Adipocyte (in vitro differentiated cells): Measurements from ENCODE around the gene NMD3.
"Not testable (repeated sequence)": the region's sequence is repeated elsewhere in the genome, so short reads cannot be mapped to it uniquely, and the experiment has no call there.

ENCODE experiments used
- DNase-seq: peaks from one replicate; pipeline ENCODE4 v3.0.0-alpha.2; 2015; ENCODE audit warnings: low read depth
- H3K27me3 ChIP-seq: replicated peaks from 2 replicates; pipeline ENCODE4 v1.7.0; 2013; ENCODE audit warnings: mild to moderate bottlenecking, low read length, moderate library complexity; ENCODE audit not compliant: control insufficient read depth, insufficient read depth
- H3K36me3 ChIP-seq: 2 replicates; pipeline ENCODE4 v1.7.0; 2013; ENCODE audit warnings: low read length, mild to moderate bottlenecking, moderate library complexity; ENCODE audit not compliant: control insufficient read depth, insufficient read depth, severe bottlenecking
- H3K4me1 ChIP-seq: 2 replicates; pipeline ENCODE4 v1.7.0; 2013; ENCODE audit warnings: mild to moderate bottlenecking, low read length, moderate library complexity; ENCODE audit not compliant: control insufficient read depth, insufficient read depth
- H3K4me3 ChIP-seq: 2 replicates; pipeline ENCODE4 v1.7.0; 2013; ENCODE audit warnings: mild to moderate bottlenecking, low read length, moderate library complexity
- H3K9ac ChIP-seq: 2 replicates; pipeline ENCODE4 v1.7.0; 2013; ENCODE audit warnings: mild to moderate bottlenecking, low read length, moderate library complexity
- H3K9me3 ChIP-seq: 2 replicates; pipeline ENCODE4 v1.7.0; 2013; ENCODE audit warnings: mild to moderate bottlenecking, low read length, moderate library complexity; ENCODE audit not compliant: control insufficient read depth

Gene NMD3

DNA sequence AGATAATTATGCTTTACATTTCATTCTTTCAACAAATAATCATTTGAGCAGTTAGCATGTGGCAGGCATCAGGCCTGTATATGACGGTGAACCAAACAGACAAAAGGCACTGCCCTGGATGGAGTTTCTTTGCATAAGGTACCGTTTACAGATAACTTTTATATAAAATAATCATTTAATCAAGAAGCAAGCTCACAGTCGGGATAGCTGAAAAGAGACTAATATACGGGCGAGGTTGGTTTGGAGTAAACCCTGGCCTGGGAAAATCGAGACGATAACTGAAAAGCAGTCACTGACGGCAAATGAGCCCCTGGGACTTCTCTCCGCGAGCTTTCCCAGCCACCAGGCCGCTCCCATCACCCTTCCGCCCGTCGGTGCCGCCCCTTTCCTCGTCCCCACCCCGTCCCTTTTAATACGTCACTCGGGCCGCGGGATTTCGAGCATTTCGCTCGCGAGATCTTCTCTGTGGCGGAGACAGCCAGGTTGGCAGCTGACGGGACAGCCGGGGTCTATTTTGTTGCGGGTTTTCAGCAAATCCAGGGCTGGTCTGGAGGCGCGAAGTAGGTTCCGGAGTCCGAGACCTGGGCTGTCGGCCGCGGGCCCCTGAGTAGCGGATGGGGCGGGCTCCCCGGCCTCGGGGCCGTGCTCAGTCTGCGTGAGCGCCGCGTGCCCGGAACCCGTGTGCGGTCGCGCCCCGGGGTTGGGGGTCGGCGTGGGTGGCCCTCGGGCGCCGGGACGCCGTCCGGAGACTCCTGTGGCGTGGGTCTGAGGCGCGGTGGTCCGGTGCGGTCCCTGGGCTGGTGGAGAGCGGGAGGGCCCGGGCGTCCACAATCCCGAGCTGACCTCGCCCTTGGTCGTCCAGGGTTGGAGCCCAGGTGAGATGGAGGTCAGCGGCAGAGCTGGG lies at the start of gene NMD3:
Gene NMD3 (plus strand): TSS at position 462 of the 904 bp plus-strand sequence. CDS start 703 bp downstream, outside the sequence.
- H3K36me3 ChIP-seq, result peaks cover 12% of the 10 kb centered on the region
- peak within 1 kb of the TSS; percentile 96 for H3K9ac ChIP-seq
- peak; percentile 99 for DNase-seq
- H3K9me3 ChIP-seq, result no peaks in the 10 kb centered on the region
- H3K27me3 ChIP-seq, result no peaks in the 10 kb centered on the region
- peaks cover 50% of the 10 kb centered on the region for H3K4me1 ChIP-seq
- H3K4me3 ChIP-seq, result peak within 1 kb of the TSS; percentile 93

DNA sequence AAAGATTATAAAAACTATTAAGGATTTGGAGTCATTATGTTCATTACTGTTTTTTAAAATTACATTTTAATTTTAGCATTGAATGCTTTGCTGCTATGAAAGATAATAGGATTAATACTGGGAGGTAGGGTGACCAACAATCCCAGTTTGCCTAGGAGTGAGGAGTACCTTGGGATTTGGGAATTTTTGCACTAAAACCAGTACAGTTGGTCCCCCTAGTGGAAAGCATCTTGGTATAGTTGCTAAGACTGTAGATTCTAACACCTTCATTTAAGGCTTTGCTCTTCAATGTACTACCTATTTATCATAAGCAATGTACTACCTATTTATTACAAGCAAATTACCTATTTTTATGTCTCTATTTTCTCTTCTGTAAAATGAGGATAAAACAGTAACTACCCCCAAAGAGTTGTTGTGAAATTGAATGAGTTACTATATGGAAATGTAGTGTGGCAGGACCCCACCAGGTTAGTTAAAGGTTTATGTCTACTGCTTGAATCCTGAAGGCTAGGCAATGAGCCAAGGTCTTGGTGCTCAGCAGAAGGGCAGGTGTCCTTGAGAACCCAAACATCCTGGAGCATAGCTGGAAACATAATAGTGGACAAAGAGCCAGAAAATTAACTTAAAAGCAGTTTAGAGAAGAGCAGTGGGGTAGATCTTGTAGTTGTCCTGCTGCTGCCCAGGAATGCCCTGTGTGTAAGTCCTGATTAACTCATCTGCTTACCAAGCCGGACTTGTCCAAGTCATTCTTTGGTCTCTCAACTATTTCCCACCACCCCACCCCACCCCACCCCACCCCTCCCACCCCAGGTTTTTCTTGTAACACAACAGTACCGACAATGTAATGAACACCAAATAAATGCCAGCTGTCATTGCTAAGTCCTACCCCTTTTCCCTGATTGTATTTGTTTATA lies 49.2 kb upstream of the NMD3 start:
- peaks cover 5% of the 10 kb centered on the region for H3K9me3 ChIP-seq
- no peak for DNase-seq
- no peak overlapping the region for H3K9ac ChIP-seq
- no peaks in the 10 kb centered on the region for H3K27me3 ChIP-seq
- no peak overlapping the region for H3K4me3 ChIP-seq
- peaks cover 9% of the 10 kb centered on the region for H3K4me1 ChIP-seq
- no peaks in the 10 kb centered on the region for H3K36me3 ChIP-seq

DNA sequence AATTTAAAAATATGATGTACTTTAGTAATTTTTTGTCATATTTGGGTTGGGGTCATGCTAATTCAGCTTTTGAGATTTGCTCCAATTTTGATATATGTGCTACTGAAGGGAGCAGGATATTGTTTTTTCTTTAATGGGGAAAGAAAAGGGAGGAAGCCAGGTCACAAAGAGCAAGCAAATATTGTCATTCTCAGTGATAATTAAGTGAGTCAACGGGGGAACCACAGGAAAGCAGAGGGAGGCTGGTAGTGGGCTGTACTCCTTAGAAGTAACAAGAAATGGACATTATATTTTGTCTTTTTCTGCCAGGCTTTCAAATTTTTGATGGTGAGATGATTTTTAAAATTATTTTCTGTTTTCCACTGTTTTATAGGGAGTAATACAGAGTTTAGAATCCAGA lies 45.6 kb upstream of the NMD3 start:
- Histone ChIP-seq H3K27me3 (no peaks in the 10 kb centered on the region), H3K9me3 (peaks cover 5% of the 10 kb centered on the region), H3K4me1 (peaks cover 8% of the 10 kb centered on the region), H3K9ac (no peak overlapping the region), H3K4me3 (no peak overlapping the region), H3K36me3 (no peaks in the 10 kb centered on the region)
- DNase-seq, result no peak

DNA sequence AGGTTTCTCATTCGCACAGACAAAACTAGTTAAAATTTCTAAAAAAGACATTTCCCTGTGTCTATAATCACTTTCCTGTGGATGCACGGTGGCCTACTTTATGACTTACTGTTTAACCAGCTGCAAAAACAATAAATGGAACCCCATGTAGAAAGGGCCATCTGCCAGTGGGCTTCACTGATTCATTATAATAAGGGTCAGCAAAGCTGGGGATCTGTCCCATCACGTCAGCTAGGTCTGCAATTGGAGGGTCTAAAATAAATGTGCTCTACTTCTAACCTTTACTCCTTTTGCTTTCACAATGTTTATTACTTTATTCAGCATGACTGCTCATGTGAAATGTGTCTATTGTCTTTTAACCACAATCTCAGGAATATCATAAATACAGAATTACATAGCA lies 43.1 kb upstream of the NMD3 start:
- Histone ChIP-seq H3K36me3 (no peaks in the 10 kb centered on the region), H3K9ac (no peak overlapping the region), H3K9me3 (peaks cover 5% of the 10 kb centered on the region), H3K27me3 (no peaks in the 10 kb centered on the region), H3K4me3 (no peak overlapping the region), H3K4me1 (peaks cover 5% of the 10 kb centered on the region)
- peak; percentile 29 for DNase-seq

DNA sequence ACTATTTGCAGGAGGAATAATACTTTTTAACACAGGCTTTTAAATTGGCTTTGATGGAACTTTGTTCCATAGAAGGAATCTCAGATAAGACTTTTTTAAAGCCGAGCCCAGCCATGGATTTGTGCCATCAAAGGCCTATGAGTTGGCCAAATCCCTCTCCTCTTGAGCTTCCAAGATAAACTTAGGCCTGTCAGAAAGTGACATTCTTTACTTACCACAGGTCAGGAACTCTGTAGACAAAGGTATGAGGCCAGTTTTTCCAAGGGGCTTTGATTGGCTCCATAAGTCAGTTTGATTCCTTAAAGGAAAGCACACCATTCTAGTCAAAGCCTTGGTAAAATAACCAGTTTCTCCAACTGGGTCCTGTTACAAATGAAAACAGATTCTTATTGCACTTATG lies 39.7 kb upstream of the NMD3 start:
- H3K36me3 ChIP-seq, H3K4me3 ChIP-seq, H3K4me1 ChIP-seq, H3K27me3 ChIP-seq, H3K9ac ChIP-seq, H3K9me3 ChIP-seq: not testable (repeated sequence)
- peak; percentile 79 for DNase-seq

DNA sequence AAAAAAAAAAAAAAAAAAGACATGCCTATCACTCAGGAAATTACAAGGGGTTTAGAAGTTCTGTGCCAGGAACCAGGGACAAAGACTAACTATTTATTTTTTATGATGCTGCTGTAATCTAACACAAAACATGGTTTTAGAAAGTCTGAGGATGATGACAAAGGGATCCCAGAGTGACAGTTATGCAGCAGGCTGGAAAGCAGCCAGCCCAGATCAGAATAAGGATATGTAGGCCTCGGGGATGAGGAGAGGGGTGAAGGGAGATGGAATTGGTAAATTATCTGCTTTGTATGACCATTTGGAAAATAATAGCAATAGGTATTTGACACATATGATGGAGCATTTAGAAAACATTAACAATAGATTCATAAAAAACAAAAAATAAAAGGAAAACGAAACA lies 34.1 kb upstream of the NMD3 start:
- H3K9ac ChIP-seq, result no peak overlapping the region
- H3K4me3 ChIP-seq, result no peak overlapping the region
- no peaks in the 10 kb centered on the region for H3K4me1 ChIP-seq
- no peaks in the 10 kb centered on the region for H3K36me3 ChIP-seq
- no peak for DNase-seq
- H3K27me3 ChIP-seq, result no peaks in the 10 kb centered on the region
- no peaks in the 10 kb centered on the region for H3K9me3 ChIP-seq

DNA sequence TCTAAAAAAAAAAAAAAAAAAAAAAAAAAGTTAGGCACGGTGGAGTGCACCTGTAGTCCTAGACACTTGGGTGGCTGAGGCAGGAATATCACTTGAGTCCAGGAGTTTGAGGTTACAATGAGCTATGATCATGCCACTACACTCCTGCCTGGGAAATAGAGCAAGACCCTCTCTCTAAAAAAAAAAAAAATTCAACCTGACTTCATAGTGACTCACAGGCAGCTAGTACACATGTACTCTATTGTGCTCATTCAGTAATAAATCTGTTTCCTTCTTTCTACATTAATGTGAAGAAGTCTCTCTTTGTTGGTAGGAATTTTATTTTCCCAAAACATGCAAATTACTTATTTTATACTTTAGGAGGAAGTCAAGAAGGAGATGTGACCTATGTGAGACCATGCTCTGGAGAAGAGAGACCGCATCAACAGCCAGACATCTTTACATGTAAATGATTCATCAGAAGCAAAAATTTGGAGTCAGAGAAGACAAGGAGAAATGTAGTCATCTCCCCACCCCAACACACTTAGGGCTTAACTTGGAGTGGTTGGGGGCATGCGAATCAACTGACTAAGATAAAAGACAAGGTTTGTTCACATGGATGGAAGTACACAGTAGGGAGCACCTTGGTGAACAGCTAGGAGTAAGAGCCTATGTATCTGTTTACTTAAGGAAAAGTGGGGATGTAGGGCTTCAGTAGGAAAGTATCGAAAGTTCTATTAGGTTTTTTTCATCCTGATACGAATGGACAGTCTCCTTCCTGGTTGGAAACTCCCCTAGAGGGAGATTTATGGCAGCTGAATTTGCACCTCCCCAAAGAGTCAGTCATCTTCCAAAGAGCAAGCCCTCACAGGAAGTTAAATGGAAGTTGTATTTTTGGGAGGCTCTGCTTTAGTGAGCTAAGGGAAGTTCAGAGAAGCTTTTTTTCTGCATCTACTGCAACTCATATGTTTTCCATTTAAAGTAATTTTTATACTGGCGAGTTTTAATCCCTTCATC lies 23.0 kb upstream of the NMD3 start:
- Histone ChIP-seq H3K36me3 (no peaks in the 10 kb centered on the region), H3K9ac (no peak overlapping the region), H3K27me3 (no peaks in the 10 kb centered on the region), H3K9me3 (no peaks in the 10 kb centered on the region), H3K4me1 (no peaks in the 10 kb centered on the region), H3K4me3 (no peak overlapping the region)
- no peak for DNase-seq

DNA sequence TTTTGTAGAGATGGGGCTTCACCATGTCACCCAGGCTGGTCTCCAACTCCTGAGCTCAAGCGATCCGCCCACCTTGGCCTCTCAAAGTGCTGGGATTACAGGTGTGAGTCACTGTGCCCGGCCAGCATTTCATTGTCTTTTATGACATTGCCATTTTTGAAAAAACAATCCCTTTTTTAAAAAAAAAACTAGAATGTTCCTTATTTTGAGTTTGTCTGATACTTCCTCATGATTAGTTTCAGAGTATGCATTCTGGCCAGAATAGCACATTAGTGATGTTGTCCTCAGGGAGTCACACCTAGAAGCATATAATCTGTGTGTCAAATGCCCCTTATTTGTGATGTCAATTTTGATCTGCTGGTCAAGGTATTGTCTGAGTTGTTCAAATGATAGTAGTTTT lies 21.2 kb upstream of the NMD3 start:
- no peak overlapping the region for H3K4me3 ChIP-seq
- no peaks in the 10 kb centered on the region for H3K4me1 ChIP-seq
- H3K9ac ChIP-seq, result no peak overlapping the region

DNA sequence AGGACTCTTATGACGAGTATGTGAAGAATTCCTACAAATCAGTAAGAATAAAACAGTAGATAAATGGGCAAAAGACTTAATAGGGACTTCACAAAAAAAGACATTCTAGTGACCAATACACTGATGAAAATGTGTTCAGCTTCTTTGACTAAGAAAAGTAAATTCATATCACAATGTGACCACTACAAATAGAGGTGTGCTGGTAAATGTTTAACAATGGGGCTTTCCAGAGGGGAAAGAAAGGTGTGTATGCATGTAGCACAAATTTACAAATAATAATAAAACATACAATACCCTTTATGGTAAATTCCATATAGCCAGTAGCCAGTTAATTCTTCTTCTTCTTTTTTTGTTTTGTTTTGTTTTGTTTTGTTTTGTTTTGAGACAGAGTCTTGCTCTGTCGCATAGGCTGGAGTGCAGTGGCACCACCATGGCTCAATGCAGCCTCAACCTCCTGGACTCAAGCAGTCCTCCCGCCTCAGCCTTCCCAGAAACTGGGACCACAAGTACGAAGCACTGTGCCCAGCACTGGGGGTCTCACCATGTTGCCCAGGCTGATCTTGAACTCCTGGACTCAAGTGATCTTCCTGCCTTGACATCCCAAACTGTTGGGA lies 17.5 kb upstream of the NMD3 start:
- H3K36me3 ChIP-seq, result no peaks in the 10 kb centered on the region
- no peak for DNase-seq
- no peaks in the 10 kb centered on the region for H3K4me1 ChIP-seq
- no peaks in the 10 kb centered on the region for H3K27me3 ChIP-seq
- no peak overlapping the region for H3K9ac ChIP-seq
- no peaks in the 10 kb centered on the region for H3K9me3 ChIP-seq
- no peak overlapping the region for H3K4me3 ChIP-seq

More for the DNA sequence above, 21.2 kb upstream of the NMD3 start:
- Histone ChIP-seq H3K9me3 (no peaks in the 10 kb centered on the region), H3K27me3 (no peaks in the 10 kb centered on the region), H3K36me3 (no peaks in the 10 kb centered on the region)
- no peak for DNase-seq

DNA sequence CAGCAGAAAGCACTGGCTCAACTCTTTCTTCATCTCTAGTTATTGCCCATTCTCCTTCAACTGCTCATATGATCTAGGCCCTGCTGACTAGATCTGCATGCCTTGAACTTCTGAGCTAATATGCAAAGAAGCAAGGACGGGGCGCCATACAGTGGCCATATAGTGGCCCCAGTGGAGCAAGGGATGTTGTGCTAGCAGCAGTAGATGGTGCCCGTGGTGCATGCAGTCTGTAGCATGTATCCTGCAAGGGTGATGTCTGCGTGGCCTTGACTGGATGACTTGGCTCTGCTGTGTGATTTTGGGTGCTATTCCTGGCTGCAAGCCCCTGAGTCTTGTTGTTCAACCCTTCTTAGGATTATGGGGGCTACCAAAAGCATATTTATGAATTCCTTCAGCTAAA lies 12.2 kb upstream of the NMD3 start:
- H3K36me3 ChIP-seq, result no peaks in the 10 kb centered on the region

More for the DNA sequence above, 12.2 kb upstream of the NMD3 start:
- Histone ChIP-seq H3K9ac (no peak overlapping the region), H3K27me3 (no peaks in the 10 kb centered on the region), H3K4me3 (no peak overlapping the region), H3K9me3 (no peaks in the 10 kb centered on the region), H3K4me1 (peaks cover 16% of the 10 kb centered on the region)
- no peak for DNase-seq
